Activated CD4-positive, alpha-beta T cell treated with anti-CD3 and anti-CD28 coated beads for 24 hours (primary cell): ENCODE measurements around the gene ARHGAP9.

Source experiments
- DNase-seq, 2 donors: peaks; one replicate each; pipeline ENCODE4 v3.0.0-alpha.2; 2020; ENCODE audit warnings: low read depth in 2 of 2

The ARHGAP9 gene

DNA sequence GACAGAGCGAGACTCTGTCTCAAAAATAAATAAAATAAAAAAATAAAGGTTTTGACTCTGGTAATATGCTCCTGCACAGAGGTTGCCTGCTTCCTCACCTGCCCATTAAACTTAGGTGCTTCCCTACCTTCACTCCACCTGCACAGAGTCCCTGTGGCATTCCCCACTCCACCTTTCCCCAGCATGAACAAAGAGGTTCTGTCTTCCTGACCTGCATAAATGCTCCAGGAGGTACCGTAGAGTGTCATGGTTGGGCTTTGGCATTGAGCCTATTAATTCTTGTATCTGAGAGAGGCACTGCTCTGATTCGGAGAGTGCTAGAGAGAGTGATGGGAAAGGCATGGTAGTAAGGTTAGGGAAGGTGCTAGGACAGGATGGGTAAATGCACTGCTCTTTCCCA is 6.3 kb downstream of the ARHGAP9 start:
- no peak for DNase-seq

DNA sequence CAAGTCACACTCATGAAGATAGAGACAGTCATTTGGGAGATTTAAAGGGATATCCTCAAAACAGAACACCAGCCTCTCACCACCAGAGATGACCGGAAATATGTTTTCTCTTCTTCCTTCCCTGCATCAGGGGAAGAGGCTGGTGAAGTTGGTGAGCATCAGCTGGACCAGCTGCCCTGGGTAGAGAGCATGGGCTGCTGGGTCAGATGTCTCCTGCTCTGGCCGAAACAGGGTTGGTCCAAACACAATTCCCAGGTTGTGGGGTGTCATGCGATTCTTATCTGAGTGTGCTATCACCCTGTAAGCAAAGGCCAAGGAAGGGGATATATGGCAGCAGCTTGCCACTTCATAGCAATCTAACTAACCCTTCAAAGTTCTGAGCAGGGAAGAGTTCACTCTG is 7.3 kb downstream of the ARHGAP9 start:
- no peak for DNase-seq

DNA sequence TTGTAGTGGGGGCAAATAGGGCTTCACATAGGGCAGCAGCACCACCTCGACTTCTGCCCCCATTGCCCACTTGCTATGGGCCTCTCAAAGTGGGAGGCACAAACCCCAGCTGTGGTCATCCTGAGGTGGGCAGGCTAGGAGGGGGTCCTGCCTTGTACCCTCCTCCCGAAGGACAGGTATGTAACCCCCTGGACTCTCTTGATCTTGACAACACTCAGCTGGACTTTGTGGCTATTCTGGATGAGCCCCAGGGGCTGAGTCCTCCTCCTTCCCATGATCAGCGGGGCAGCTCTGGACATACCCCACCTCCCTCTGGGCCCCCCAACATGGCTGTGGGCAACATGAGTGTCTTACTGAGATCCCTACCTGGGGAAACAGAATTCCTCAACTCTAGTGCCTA is 8.0 kb downstream of the ARHGAP9 start:
- DNase-seq = no peak

GRCh38 chr12:57470970-57471656 is 8.6 kb downstream of the ARHGAP9 start:
- DNase-seq = no peak

DNA sequence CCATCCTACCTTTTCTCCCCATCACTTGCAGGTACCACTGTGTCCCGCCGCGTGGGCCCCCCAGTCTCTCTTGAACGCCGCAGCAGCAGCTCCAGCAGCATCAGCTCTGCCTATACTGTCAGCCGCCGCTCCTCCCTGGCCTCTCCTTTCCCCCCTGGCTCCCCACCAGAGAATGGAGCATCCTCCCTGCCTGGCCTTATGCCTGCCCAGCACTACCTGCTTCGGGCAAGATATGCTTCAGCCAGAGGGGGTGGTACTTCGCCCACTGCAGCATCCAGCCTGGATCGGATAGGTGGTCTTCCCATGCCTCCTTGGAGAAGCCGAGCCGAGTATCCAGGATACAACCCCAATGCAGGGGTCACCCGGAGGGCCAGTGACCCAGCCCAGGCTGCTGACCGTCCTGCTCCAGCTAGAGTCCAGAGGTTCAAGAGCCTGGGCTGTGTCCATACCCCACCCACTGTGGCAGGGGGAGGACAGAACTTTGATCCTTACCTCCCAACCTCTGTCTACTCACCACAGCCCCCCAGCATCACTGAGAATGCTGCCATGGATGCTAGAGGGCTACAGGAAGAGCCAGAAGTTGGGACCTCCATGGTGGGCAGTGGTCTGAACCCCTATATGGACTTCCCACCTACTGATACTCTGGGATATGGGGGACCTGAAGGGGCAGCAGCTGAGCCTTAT is 9.2 kb downstream of the ARHGAP9 start:
- DNase-seq = no peak

DNA sequence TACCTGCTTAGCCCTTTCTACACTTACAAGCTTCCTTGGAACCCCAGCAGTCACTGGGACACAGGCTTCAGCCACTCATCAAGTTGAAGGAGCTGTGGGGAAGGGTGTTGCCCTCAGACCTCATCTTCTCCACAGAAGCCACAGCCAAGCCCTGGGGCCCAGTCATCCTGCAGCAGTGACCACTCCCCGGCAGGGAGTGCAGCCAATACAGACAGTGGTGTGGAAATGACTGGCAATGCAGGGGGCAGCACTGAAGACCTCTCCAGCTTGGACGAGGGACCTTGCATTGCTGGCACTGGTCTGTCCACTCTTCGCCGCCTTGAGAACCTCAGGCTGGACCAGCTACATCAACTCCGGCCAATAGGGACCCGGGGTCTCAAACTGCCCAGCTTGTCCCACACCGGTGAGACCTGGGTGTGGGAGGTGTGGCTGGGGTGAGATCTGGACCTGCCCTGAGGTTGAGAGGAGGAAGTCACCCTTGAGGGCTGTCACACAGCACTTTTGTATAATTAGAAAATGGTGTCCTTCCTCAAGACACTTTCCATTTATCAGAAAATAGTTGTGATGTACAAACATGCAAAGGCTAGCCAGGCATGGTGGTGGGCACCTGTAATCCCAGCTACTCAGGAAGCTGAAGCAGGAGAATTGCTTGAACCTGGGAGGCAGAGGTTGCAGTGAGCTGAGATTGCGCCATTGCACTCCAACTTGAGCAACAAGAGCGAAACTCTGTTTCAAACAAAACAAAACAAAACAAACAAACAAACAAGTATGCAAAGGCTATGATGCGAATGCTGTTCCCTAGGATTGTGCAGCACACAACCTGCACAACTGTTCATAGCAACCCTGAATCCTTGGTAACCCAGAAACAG is 10.1 kb downstream of the ARHGAP9 start:
- DNase-seq = no peak

GRCh38 chr12:57467915-57468314 is 11.8 kb downstream of the ARHGAP9 start:
- no peak for DNase-seq

DNA sequence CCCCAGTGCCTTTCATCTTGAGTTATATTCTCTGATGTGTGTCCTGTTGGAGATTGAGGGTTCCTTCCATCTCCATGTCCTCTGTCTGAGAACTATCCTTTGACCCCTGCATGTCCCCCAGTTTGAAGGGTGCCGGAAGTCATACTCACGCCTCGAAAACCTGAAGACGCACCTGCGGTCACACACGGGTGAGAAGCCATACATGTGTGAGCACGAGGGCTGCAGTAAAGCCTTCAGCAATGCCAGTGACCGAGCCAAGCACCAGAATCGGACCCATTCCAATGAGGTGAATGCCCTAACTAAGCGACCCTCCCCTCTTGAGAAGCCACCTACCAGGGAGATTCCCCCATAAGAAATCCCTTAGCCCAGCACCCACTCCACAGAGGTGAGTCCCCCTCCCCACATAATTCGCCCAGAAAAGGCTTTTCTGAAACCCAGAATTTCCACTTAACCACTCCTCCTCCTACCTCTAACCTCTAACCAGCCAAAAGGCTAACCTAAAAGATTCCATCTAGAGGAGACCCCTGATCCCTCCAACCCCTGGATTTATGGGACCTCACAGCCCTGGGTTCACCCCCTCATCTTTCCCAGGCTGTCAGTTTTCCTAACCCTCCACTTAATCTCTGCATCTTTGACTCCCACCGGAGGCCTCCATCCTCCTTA is 12.3 kb downstream of the ARHGAP9 start:
- no peak for DNase-seq

DNA sequence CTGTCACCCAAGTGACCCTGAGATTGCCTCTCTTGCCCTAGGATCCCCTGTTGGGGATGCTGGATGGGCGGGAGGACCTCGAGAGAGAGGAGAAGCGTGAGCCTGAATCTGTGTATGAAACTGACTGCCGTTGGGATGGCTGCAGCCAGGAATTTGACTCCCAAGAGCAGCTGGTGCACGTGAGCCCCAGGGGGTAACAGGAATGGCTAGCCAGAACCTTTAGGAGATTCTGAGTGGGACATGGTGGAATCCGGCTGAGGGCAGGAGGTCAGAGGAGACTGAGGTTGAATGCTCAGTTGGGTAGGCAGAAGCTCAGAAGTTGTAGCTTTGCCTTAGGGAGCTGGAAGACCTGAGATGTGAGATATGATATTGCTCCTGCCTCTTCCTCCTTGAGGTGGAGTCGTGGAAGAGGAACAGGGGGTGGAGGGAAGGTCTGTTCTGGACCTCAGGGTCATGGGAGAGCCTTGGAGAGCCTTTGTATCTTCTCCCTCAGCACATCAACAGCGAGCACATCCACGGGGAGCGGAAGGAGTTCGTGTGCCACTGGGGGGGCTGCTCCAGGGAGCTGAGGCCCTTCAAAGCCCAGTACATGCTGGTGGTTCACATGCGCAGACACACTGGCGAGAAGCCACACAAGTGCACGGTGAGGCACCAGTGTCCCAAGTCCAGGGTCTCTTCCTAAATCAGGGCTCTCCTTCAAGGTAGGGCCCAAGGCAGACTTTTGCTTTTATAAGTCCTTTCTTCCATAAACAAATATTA is 13.7 kb downstream of the ARHGAP9 start:
- DNase-seq = no peak

GRCh38 chr12:57465030-57465746 is 14.5 kb downstream of the ARHGAP9 start:
- DNase-seq = no peak

- DNase-seq = no peak
These were observed 15.1 kb downstream of the ARHGAP9 start for GRCh38 chr12:57464569-57464968.

DNA sequence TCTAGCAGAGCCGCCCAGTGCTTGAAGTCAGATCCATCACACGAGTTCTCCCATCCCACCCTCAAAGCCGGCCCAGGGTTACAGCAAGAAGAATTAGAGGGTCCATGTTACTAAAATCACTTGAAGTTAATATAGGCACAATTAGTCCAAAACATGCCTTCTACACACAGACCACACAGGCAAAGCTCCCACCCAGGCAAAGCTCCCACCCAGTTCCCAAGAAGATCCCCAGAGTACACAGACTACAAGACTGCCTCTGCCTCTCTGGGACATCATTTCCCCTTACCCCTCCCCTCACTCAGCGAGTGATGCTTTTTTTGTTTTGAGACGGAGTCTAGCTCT is 16.8 kb downstream of the ARHGAP9 start:
- no peak for DNase-seq

- DNase-seq = peak; percentile 87 to 89
These were observed 17.3 kb downstream of the ARHGAP9 start for GRCh38 chr12:57462251-57462911.

DNA sequence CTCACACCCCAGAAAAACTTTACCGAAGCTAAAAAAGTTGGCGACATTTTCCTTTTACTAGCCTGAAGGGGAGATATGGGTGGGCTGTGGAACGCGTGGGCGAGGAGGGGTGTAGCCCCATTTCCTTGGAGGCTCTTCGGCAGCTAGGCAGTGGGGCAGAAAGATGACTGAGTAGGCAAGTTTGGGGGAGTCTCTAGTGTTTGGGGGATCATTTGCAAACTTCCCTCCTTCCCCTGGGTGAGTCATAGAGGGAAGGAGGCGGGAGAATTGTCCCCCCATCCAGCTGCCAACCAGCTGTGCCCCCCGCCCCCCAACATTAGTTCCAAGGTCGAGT is 17.8 kb downstream of the ARHGAP9 start:
- no peak for DNase-seq

GRCh38 chr12:57461276-57461916 is 18.3 kb downstream of the ARHGAP9 start:
- DNase-seq = no peak

DNA sequence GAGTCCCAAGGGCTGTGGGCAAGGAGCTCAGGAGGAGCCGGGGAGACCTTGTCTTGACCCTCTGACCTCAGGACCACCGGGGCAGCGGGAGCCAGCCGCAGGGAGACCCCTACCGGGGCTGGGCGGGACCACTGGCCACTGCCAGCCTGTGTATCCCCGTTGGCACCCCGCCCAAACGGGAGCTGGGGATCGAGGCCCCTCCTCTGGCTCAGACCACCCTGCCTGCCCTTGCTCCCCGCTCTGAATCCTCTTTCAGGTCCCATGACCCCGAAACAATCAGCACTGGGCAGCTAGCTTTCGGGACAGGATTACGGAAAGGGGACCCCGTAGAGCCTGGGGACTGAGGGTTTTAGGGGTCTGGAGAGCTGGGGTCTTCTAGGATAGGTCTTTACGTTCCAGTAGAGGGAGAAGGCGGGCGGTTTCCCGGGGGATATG is 18.8 kb downstream of the ARHGAP9 start:
- no peak for DNase-seq

DNA sequence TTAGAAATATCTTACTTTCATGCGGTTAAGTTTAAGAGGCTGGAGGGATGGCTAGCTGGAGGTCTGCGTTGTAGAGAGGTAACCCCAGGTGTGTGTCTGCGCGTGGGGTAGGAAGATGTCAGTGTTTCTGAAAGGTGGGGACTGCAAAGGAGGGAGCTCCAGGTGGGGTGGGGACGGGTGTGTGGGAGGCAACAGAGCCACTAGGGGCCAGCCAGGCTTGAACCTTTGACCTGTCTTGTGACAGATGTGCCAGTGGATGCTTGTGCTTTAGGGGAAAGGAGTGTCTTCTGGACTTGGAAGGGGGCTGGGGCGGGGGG is 19.2 kb downstream of the ARHGAP9 start:
- DNase-seq = no peak

- no peak for DNase-seq
These were observed 19.8 kb downstream of the ARHGAP9 start, which contains the start of gene GLI1 for GRCh38 chr12:57459750-57460467. Gene GLI1, plus strand, starts transcription at chr12:57459785. Its CDS starts 3,907 bp downstream, at chr12:57463692.

DNA sequence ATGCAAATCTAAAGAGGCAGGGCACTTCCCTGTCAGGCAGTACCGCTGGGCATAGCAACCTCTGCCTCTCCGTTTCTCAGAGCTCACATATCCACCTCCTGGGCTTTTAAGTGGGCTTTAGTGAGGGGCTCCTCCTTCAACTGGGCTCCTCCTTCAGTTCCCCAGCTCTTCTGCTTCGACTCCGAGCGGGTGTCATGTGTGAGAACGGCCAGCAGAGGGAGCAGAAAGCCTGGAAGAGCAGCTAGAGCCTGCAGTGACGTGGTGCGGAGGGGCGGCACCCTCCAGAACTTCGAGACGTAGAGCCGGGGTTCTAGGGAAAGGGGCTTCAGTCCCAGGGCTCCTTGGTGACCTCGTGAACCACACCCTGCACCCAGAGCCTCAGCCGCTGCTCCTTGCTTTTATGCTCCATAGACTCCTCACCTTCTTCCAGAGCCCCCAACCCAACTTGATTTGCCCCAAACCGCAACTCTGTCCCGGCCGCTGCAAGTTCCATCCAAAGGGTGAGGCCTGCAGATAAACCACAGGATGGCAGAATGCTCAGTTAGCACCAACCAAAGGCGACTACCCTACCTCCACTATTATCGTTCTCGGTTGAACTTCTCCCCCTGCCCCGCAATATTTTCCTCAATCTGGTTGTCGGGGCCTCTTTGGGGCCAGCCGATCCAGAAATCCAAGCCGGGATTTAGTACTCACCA is 20.5 kb downstream of the ARHGAP9 start:
- DNase-seq = peak; percentile 90 to 95
